ENCODE results near the gene QRICH1.

QRICH1 gene

GRCh38 chr3:49013738-49014660, 79.9 kb downstream of the QRICH1 start:
- Histone ChIP-seq H3K4me2 (ENCODE audit: low read length) (no peak overlapping the region), H3K79me2 (ENCODE audit: control insufficient read depth, low read length) (peaks cover 47% of the 10 kb centered on the region)

GRCh38 chr3:49013113-49013737, 80.6 kb downstream of the QRICH1 start:
- TF ChIP-seq EZH2phosphoT487 (IDR thresholded peaks at IDR 0.05; ENCODE audit: borderline replicate concordance, low read length) (no peak), CTCF (IDR thresholded peaks at IDR 0.05; ENCODE audit: low read depth, low read length, poor library complexity, severe bottlenecking) (no peak)
- Histone ChIP-seq H3K79me2 (ENCODE audit: control insufficient read depth, low read length) (peaks cover 54% of the 10 kb centered on the region), H3K4me1 (ENCODE audit: control insufficient read depth, low read length) (peaks cover 19% of the 10 kb centered on the region), H3K27me3 (ENCODE audit: control insufficient read depth, low read length) (no peaks in the 10 kb centered on the region), H4K20me1 (ENCODE audit: control insufficient read depth, insufficient read depth, low read depth, low read length) (peaks cover 13% of the 10 kb centered on the region), H3F3A (ENCODE audit: control insufficient read depth, insufficient read depth) (peaks cover 9% of the 10 kb centered on the region), H3K27ac (ENCODE audit: low read depth, low read length) (no peak overlapping the region), H3K9me2 (replicated peaks; ENCODE audit: control insufficient read depth, low read length) (no peaks in the 10 kb centered on the region), H3K4me3 (ENCODE audit: low read length) (no peak overlapping the region), H3K9me3 (ENCODE audit: control insufficient read depth, insufficient read depth, low read length) (no peaks in the 10 kb centered on the region), H3K36me3 (ENCODE audit: control insufficient read depth, low read length) (peaks cover 62% of the 10 kb centered on the region), H3K4me2 (ENCODE audit: low read length) (no peak overlapping the region)

More at GRCh38 chr3:49013738-49014660, 79.9 kb downstream of the QRICH1 start:
- peaks cover 13% of the 10 kb centered on the region for H3F3A ChIP-seq (ENCODE audit: control insufficient read depth, insufficient read depth)
- TF ChIP-seq CTCF (IDR thresholded peaks at IDR 0.05; ENCODE audit: low read depth, low read length, poor library complexity, severe bottlenecking) (peak; percentile 89), EZH2phosphoT487 (IDR thresholded peaks at IDR 0.05; ENCODE audit: borderline replicate concordance, low read length) (no peak)
- peaks cover 9% of the 10 kb centered on the region; the same call in 1 of the 2 replicates for H4K20me1 ChIP-seq (ENCODE audit: control insufficient read depth, insufficient read depth, low read depth, low read length)
- H3K9me3 ChIP-seq (ENCODE audit: control insufficient read depth, insufficient read depth, low read length), result no peaks in the 10 kb centered on the region
- peaks cover 58% of the 10 kb centered on the region for H3K36me3 ChIP-seq (ENCODE audit: control insufficient read depth, low read length)
- no peaks in the 10 kb centered on the region for H3K27me3 ChIP-seq (ENCODE audit: control insufficient read depth, low read length)
- peaks cover 14% of the 10 kb centered on the region for H3K4me1 ChIP-seq (ENCODE audit: control insufficient read depth, low read length)
- H3K27ac ChIP-seq (ENCODE audit: low read depth, low read length), result no peak overlapping the region
- no peaks in the 10 kb centered on the region for H3K9me2 ChIP-seq (replicated peaks; ENCODE audit: control insufficient read depth, low read length)
- no peak overlapping the region for H3K4me3 ChIP-seq (ENCODE audit: low read length)

GRCh38 chr3:49012441-49013017, 81.3 kb downstream of the QRICH1 start:
- no peaks in the 10 kb centered on the region for H3K9me2 ChIP-seq (replicated peaks; ENCODE audit: control insufficient read depth, low read length)
- no peak overlapping the region for H3K4me2 ChIP-seq (ENCODE audit: low read length)
- no peaks in the 10 kb centered on the region for H3K27me3 ChIP-seq (ENCODE audit: control insufficient read depth, low read length)
- H3K9me3 ChIP-seq (ENCODE audit: control insufficient read depth, insufficient read depth, low read length), result no peaks in the 10 kb centered on the region
- H3K79me2 ChIP-seq (ENCODE audit: control insufficient read depth, low read length), result peaks cover 61% of the 10 kb centered on the region
- H4K20me1 ChIP-seq (ENCODE audit: control insufficient read depth, insufficient read depth, low read depth, low read length), result peaks cover 16% of the 10 kb centered on the region
- TF ChIP-seq CTCF (IDR thresholded peaks at IDR 0.05; ENCODE audit: low read depth, low read length, poor library complexity, severe bottlenecking), result no peak
- no peak for TF ChIP-seq EZH2phosphoT487 (IDR thresholded peaks at IDR 0.05; ENCODE audit: borderline replicate concordance, low read length)
- no peak overlapping the region for H3K27ac ChIP-seq (ENCODE audit: low read depth, low read length)
- H3K4me1 ChIP-seq (ENCODE audit: control insufficient read depth, low read length), result peaks cover 17% of the 10 kb centered on the region
- no peak overlapping the region for H3K4me3 ChIP-seq (ENCODE audit: low read length)
- peaks cover 8% of the 10 kb centered on the region for H3F3A ChIP-seq (ENCODE audit: control insufficient read depth, insufficient read depth)
- H3K36me3 ChIP-seq (ENCODE audit: control insufficient read depth, low read length), result peaks cover 64% of the 10 kb centered on the region

All from DOHH2 (cell line).